HG03108 (cell line): Measurements from ENCODE around the gene SMC4.

Experiments used
- ATAC-seq: cut with Tn5 transposase; IDR thresholded peaks from one replicate; pipeline ENCODE4 v1.9.1; 2021; ENCODE audit warnings: moderate library complexity; ENCODE audit not compliant: unreplicated experiment

SMC4 gene

DNA sequence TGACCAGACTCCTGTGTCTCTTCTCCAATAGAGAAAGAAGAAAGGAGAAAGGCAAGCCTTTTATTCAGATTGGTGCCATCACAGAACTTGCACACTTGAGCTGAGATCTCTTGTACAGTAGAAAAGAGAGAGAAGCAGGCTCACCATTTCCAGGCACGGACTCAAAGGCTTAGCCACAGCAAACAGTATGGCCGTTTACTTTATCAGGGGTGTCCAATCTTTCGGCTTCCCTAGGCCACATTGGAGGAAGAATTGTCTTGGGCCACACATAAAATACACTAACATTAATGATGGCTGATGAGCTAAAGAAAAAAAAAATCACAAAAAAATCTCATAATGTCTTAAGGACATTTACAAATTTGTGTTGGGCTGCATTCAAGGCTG is 5.4 kb upstream of the SMC4 start:
- no peak for ATAC-seq

DNA sequence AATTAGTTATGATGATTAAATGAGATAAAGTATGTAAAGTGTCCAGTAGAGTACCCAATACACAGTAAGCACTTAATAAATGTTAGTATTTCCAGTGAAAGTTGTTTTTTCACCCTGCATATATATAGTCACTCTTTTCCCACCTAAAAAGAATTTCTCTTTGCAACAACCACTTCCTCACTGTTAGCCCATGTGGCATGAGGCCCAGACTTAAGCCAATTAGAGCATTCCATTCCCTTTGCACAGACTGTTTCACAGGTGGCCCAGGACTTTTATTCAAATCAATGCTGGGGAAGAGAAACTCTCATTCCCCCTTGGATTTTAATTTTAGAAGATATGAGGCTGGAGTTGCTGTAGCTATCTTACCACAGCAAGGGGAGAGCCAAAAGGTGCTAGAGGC is 4.2 kb upstream of the SMC4 start:
- no peak for ATAC-seq

DNA sequence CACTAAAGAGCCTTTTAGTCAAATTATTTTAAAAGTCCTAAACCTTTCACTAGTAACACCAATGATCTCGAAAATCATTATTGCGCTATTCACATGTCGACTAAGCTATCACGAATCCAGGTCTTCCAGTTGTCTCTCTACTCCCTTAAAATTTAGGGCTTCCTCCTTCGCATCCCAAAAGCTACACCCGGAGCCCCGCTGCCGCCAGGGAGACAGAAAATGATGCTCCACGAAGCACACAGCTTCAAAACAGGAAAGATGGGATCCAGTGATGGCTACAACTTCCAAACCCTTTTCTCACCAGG is 678 bp upstream of the SMC4 start:
- ATAC-seq: peak; percentile 7

DNA sequence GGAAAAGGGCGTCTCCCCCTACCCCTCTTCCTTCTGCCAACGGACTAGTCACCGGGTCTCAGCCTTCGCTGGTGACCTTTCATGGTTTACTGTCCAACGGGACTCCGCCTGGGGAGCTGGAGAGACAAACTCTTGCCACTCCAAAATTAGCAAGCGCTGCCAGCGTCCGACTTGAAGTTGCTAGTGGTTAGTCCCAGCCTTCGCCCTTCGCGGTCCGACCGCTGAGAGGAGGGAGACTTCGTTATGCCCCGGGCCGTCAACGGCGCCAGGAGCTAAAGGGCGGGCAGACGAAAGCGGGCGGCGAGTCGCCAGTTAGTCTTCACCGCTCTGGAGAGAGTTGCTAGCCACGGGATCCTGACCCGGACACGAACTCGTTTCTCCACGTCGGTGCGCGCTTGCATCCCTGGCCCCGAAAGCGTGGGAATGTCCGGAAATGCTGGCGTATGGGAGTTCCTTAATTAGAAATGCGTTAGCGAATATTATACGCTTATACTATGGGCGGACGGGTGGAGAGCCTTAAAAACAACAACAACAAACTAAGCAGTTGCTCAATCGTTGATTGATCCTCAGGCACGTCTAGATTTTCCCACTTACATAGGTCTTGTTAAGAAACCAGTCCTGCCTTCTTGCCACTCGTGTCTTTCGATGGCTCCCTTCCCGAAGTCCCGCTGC is 716 bp downstream of the SMC4 start:
- ATAC-seq: peak; percentile 1

DNA sequence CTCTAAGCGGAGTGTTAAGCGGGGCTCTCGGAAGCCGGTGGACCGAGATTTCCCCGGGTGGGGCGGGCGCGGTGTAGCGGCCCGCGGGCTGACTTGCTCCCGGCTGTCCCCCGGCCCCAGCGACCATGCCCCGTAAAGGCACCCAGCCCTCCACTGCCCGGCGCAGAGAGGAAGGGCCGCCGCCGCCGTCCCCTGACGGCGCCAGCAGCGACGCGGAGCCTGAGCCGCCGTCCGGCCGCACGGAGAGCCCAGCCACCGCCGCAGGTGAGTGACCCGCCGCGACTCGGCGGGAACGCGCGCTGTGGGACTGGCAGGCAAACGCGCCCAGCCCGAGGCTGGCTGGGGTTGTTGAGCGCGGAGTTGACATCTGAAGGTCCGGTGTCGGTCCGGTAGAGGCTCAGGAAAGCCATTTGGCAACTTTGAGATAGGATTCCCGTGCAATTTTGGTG is 1.3 kb downstream of the SMC4 start:
- ATAC-seq: no peak

DNA sequence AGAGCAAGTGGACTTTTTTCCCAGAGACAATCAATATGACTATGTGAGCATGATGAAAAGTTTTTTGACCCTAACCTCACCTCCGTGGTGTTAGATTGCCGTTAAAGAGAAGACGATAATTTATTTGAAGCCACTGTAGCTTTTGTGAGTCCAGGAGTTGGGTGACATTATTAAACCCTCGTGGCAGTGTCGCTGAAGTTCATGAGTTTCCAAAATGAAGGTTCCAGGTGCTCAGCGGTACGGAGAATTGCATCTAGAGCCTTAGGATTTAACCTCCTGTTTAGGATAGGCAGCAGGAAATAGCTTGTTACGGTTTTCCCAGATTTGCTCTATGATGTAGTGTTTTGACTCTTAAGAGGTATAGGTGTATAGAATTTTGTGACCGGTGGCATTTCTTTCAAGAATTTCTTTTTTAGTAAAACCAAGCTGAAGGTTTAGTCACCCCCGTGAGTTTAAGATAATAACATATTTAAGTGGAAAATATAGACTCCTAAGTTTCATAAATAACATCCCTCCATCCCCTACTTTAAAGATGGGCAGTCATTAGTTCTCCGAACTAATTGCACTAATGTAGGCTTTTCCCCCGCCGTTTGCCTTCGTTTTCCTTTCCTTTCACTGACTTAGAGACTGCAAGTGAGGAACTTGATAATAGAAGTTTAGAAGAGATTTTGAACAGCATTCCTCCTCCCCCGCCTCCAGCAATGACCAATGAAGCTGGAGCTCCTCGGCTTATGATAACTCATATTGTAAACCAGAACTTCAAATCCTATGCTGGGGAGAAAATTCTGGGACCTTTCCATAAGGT is 2.0 kb downstream of the SMC4 start:
- ATAC-seq: no peak

DNA sequence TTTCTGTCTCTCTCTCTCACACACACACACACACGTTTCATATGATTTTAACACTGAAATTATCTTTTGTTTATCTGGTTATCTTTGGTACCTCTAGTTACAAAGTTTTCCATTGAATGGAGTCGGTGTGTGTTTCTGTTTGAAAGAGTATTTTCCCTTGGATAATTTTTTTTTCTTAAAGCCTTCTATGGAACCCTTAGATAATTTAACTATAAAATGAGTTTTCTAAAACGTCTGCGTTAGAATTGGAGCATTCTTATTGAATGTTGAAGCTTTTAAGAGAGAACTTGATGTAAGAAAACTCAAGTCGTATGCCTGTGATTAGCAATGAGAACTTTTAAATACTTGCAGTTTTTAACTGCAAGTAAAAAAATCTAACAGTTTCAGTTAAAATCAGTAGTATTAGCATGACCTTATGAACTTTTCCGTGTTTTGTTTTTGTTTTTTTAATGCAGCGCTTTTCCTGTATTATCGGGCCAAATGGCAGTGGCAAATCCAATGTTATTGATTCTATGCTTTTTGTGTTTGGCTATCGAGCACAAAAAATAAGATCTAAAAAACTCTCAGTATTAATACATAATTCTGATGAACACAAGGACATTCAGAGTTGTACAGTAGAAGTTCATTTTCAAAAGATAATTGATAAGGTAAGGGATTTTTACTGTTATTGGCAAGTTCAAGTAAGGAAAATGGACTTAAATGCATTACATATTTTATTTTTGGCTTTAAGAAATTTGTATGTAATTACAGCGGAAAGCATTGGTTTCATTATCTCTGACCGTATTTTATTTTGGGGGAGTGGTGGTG is 3.0 kb downstream of the SMC4 start:
- ATAC-seq: no peak

DNA sequence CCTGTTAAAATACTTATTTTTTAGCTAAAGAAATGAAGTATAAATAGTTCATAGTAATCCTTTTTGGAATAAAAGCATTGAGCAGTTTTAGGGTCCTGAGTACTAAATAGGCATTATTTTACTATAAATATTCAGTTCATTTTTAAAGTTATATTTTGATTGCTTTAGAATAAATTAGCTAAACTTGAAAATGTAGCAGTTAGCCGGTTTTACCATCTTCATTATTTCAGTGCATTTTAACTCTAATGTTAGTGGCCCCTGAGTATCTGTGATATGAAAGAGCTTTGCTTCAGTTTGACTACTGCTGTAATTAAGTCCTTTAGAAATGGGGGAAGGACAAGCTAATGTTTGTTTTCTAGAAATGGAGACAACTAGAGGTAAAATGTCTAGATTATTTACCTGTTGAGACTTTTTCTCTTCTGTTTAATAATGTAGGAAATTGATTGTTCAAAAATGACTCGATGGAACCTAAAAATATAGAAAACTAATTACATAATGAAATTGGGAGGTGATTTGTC is 3.6 kb downstream of the SMC4 start:
- no peak for ATAC-seq

DNA sequence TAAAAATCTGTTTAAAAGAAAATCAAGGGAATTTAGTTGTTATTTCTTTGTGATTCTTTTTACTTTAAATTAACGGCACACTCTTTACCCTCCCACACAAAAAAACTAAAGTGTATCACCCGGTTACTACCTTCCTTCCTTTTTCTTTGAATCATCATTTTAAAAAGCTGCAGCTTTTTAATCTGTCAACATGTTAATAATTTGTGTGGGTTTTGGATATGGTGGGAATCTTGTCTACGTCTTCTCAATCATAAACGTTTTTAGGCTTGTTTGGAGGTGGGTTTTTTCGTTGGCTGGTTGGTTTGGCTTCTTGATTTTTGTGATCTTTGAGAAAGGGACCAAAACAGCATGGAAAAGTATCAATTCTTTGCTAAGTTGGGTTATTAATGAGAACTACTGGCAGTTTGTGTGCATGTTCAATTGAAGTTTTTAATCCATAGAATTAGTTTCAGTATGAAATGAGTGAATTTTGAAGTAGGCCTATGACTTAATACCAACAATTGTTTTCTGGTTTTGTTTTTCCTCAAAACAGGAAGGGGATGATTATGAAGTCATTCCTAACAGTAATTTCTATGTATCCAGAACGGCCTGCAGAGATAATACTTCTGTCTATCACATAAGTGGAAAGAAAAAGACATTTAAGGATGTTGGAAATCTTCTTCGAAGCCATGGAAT is 4.5 kb downstream of the SMC4 start:
- ATAC-seq: no peak

DNA sequence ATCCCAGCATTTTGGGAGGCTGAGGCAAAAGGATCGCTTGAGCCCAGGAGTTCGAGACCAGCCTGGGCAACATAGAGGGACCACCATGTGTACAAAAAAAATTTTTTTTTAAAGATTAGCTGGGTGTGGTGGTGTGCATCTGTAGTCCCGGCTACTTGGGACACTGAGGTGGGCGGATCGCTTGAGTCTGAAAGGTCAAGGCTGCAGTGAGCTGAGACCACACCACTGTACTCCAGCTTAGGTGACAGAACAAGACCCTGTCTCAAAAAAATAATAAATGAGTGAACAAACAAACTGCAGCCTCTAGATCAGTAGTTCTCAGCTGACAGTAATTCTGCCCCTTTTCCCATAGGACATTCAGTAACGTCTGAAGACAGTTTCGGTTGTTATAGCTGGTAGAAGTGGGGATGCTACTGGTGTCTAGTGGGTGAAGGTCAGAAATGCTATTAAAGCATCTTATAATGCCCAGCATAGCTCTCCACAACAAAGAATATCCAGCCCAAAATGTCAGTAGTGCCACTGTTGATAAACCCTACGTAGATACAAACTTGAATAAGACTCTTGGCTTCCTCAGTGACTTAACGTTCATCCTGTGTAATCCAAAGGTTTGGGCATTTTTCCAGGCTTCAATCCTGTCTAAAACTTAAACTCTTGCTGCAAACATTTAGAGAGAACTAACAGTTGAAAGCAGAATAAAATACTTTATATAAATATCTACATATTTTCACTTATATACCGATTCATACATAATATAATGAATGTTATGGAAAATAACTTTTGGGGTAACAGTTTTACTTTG is 10.6 kb downstream of the SMC4 start:
- no peak for ATAC-seq

DNA sequence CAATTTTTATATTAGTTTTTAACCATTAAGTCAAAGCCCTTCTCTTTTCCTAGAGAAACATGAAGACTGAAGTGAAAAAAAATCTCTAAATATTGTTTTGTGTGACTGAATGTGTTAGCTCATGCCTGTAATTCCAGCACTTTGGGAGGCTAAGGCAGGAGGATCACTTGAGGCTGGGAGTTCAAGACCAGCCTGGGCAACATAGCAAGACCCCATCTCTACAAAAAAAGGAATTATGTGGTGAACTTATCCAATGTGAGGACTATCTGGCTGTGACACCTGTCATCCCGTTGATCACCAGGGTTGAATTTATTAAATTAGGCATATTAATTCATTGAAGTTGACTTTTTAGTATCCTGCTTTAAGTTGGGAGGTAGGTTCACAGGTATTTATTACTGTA is 13.0 kb downstream of the SMC4 start:
- ATAC-seq: no peak

DNA sequence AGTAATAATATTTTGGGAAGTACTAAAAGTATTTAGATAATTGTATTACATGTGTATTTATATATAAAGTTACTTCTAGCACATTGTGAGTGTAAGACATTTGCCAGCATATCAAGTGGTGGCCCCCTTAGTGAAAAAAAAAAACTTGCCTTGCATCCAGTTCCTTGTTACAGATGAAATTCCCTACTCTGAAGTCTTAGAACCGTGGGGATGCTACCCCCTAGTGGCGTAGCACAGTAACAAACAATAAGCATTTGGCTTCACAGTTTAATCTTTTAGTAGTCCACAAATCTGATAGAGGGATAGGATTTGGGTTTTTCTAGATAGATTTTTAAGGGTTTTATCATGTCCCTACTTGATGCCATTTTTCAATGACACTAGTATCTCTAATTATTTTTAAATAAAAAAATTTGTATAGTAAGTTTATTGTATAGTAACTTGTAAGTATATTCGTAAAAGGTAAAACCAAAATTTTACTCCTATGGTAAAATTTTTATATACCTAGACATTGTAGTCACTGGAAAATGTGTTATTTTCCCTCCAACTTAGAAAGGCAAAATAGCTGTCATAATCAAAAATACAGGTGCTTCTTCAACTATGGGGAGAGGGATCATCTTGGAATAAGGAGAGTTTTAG is 14.3 kb downstream of the SMC4 start:
- ATAC-seq: no peak

DNA sequence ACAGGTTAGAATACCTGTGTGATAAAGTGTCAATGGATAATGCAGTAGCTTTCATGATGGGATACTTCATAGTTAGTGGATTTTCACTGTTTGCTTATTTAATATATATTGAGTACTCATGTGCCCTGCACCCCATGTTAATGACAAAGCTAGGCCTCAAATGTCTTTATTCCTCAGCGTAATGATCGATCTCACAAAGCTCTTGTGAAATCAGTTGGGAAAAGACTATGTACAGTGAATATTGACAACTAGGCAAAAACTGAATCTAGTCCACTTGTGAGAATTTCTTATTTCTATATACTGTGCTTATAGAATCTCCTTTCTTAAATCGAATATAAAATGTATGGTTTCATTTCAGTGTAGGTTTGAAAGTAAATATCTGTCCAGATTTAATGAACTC is 17.9 kb downstream of the SMC4 start:
- ATAC-seq: no peak

DNA sequence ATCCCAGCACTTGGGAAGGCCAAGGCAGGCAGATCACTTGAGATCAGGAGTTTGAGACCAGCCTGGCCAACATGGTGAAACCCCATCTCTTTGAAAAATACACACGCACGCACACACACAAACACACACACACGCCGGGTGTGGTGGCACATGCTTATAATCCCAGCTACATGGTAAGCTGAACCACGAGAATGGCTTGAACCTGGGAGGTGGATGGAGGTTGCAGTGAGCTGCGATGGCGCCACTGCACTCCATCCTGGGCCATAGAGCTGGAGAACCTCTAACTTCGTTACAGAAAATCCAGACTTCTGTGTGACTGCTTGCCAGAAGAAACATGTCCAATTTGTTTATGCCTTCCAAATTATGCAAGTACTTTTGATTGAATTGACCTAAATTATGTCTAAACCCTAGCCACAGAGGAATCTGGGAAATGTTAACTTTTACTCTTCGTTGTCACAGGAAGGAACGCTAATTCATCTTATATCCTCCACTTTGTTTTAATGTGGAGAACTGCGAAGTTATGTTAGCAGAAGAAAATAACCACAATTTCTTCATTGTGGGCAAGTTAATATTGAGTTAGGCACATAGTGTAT is 28.5 kb downstream of the SMC4 start:
- ATAC-seq: no peak

DNA sequence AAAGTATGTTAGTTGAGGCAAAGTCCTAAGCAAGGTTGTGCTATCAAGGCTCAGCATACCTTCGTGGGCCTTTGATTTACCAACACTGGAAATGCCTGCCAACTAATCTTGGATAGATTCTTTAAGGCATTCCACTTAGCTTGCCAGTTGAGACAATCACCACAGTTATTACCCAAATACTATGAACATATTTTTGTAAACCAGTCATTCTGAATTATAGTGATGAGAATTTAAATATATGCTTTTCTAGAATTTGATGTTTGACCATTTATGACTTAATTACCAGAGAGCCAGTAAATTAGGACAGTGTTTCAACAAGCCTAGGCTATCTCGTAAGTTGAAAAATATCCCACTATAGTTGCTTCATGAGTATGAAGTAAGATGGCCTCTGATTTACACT is 34.6 kb downstream of the SMC4 start:
- ATAC-seq: no peak

DNA sequence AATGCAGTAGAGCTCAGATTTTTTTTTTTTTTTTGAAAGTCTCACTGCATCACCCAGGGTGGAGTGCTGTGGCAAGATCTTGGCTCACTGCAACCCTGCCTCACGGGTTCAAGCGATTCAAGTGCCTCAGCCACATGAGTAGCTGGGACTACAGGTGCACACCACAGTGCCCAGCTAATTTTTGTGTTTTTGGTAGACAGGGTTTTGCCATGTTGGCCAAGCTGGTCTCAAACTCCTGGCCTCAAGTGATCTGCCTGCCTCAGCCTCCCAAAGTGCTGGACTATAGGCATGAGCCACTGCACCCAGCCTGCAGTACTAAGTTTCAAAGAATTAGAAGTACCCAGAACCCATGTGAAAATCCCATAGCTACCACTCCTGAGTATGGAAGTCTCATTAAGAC is 35.6 kb downstream of the SMC4 start:
- ATAC-seq: no peak

DNA sequence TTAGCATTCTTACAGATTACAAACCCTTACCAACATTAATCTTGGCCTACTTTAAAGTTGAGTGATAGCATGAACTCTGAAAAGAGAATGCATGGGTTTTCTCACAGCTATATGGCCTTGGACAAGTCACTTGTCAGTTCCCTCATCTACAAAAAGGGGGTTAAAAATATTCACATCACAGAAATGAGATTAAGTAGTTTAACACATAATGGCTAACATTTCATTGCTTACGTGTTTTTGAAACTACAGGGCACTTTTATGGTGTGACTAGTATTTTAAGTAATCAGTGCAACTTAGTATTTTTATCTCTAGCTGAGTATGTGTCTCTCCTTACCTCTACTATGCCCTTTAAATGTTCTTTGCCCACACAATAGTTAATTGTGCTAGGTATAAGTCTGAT is 36.3 kb downstream of the SMC4 start:
- ATAC-seq: no peak

DNA sequence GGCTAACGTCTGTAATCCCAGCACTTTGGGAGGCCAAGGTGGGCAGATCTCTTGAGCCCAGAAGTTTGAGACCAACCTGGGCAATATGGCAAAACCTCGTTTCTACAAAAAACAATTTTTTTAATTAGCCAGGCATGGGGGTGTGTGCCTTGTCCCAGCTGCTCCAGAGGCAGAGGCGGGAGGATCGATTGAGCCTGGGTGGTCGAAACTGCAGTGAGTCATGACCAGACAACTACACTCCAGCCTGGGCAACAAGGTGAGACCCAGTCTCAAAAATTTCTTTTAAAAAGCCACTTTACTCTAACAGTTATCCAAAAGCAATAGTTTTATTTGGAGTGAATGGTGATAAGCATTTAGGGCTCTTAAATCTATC is 37.6 kb downstream of the SMC4 start:
- no peak for ATAC-seq

DNA sequence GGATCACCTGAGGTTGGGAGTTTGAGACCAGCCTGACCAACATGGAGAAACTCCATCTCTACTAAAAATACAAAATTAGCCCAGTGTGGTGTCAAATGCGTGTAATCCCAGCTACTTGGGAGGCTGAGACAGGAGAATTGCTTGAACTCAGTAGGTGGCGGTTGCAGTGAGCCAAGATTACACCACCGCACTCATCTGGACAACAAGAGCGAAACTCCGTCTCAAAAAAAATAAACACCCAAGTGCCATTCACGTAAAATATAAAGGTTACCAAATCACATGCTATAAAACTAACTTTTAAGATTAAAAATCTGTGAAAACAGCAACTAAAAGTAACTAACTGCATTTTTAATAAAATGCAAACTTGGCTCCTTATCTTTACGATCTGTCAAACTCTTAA is 41.2 kb downstream of the SMC4 start:
- no peak for ATAC-seq

DNA sequence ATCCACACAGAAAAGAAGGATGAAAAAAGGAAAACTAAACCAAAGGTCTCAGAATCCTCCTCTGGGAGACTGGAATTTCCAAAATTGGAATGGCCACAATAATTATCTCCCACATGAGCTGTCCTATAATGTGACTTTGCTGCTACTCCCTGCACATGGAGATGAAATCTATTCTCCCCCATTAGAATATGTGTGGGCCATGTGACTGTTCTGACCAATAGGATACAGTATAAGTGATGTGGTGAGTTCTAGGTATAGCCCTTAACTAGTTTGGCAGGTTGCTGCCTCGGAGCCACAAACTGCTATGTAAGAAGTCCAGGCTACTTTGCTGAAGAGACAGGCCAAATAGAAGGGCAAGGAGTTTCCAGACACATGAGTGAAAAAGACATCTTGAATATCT is 45.0 kb downstream of the SMC4 start:
- no peak for ATAC-seq
